PC-9 (cell line): ENCODE data around the gene LYRM1.

Experiments
- EZH2 ChIP-seq: fragments of 200-600 bp; sonication (generic); IDR thresholded peaks from 2 replicates; pipeline ENCODE4 v1.8.0; 2017; ENCODE audit warnings: antibody characterized with exemption, low read depth
- TF ChIP-seq, protein P1 (sequence below): fragments of 200-600 bp; sonication (generic); conservative IDR thresholded peaks from 2 replicates; pipeline ENCODE4 v1.6.1; 2017; ENCODE audit warnings: mixed run types, antibody characterized with exemption, mild to moderate bottlenecking, moderate library complexity

- TF ChIP-seq, protein P1, sequence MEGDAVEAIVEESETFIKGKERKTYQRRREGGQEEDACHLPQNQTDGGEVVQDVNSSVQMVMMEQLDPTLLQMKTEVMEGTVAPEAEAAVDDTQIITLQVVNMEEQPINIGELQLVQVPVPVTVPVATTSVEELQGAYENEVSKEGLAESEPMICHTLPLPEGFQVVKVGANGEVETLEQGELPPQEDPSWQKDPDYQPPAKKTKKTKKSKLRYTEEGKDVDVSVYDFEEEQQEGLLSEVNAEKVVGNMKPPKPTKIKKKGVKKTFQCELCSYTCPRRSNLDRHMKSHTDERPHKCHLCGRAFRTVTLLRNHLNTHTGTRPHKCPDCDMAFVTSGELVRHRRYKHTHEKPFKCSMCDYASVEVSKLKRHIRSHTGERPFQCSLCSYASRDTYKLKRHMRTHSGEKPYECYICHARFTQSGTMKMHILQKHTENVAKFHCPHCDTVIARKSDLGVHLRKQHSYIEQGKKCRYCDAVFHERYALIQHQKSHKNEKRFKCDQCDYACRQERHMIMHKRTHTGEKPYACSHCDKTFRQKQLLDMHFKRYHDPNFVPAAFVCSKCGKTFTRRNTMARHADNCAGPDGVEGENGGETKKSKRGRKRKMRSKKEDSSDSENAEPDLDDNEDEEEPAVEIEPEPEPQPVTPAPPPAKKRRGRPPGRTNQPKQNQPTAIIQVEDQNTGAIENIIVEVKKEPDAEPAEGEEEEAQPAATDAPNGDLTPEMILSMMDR = no peak
- TF ChIP-seq EZH2 = no peak
Observed at GRCh38 chr16:20920799-20921198, 20.2 kb downstream of the LYRM1 start.
